ENCODE data around the gene ARHGAP27.

Gene ARHGAP27

DNA sequence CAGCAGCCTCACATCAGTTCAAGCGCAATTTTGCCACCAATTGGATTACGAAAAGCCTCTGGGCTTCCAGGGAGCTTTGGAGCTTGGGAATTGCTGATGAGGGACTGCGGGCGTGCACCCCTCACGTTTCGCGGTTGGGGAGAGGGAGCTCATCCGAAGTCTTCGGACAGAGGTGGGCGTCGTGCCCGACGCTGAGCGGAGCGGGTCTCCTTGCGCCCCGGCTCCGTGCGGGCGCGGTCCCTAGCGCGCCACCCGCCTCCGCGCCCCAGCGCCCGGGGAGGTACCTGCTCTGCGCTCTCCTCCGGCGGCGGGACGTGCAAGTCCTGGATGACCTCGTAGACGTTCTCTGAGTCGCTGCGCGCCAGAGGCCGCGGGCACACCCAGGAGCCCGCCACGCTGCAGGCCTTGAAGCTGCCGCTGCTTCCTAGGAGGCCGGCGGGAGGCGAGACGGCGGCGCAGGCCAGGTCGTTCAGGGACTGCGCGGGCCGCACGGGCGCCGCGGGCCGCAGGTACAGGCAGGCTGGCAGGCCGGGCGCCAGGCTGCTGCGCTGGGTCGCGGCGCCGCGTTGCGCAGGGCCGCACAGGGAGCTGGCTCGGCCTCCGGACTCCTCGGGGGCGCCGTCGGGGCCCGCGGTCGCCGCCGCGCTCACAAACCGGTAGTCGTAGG, 3.2 kb downstream of the ARHGAP27 start:
- no peak for DNase-seq

DNA sequence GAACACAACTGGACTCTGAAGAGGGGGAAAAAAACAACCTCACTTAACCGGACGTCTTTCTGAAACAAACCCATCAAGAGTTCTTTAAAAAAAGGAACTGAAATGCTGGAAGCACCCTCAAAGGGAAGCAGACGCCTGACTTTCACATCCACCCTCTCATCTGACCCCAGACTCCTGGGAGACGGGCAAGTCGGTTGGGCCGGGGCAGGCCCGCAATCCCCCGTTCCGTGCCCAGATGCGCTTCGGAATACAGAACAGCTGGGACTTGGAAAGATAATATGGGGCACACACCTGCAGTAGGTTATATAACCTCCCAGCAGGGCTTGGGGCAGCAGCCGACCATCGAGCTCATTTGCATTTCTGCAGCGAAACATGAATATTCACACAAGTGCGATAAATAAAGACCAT, 3.7 kb downstream of the ARHGAP27 start:
- peak; percentile 77 for DNase-seq

DNA sequence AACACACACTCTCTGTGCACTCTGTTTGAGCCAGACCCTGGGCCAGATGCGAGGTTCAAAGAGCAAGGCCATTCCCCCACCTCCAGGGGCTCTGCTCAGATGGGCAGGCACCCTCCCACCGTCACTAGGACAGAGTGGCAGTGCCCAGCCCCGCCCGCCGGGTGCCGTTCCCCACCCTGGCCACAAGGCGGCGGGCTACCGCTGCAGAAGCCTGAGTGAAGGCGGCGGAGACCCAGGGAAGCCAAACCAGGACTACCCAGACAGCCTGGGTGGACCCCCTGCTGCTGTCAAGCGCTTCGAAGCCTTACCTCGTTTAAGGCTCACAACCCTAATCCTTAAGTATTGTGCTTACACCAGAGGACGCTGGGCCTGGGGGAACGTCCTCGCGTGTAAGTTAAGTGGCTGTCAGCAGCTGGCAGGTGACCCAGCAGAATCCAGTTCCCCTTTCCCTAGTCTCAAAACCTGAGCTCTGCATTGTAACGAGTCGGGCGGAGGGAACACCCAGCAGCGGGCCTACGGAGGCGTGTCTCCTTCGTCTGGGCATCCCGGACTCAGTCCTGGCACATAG, 4.5 kb downstream of the ARHGAP27 start:
- peak; percentile 88 for DNase-seq

DNA sequence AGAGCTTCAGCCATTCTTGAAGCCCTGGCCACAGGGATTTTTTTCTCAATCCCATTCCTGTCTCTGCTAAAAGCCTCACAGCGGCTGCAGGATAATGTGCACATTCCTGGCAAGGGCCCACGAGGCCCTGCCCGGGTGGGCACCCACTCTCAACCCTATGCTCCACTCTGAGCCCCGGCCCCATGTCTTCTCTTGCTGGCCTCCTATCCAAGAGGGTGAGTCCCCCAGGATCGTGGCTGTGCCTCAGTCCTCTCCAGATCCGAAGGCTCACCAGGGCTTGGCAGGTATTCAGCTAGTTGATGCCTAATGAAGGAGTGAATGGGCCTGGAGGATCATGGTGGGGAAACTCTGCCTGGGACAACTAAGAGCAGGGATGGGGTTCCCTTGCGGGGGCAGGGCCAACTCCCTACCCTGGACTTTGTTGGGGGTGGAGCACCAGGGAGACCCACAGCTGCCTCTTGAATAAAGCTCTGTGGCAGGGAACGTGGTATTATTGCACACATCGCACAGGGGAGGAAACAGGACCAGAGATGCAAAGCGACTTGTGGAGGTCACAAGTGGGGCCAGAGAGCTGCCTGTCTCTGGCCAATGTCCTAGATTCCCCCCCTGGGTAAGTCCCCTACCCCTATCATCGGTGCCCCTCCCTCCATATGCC, 5.4 kb downstream of the ARHGAP27 start:
- DNase-seq = no peak

DNA sequence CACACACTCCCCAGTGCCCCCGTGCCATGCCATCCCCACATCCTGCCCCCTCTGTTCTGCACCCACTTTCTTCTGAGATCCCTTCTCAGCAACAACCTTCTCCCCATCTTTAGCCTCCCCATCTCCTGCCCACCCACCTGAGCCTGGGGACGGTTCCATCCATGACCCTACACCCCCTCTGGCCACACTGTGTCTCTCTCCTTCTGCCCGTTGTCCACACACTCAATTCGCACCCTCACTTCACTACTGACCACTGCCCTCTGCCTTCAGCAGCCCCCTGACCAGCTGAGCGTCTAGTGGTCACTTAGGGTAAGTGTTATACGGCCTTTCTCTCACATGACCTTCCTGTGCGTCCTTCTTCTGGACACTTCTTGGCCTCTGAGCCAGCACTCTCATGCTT, 6.1 kb downstream of the ARHGAP27 start:
- no peak for DNase-seq

DNA sequence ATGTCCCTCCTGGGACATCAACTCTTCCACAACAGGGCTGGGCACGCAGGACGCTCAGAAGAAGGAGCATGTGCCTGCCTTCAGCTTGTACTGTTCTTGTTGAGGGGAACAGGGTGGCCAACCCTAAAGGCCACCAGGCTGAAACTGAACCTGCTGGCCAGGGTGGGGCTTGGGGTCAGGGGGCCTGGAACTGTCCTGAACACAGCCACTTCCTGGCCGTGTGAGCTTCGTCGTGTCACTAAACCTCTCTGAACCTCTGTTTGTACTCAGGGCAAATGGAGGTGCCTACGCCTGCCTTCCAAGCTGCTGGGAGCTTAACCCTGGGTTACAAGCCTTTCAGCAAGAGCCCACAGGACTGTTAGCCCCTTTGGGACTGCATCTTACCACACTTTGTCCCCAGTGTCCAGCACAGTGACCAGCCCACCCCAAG, 6.7 kb downstream of the ARHGAP27 start:
- DNase-seq = no peak

DNA sequence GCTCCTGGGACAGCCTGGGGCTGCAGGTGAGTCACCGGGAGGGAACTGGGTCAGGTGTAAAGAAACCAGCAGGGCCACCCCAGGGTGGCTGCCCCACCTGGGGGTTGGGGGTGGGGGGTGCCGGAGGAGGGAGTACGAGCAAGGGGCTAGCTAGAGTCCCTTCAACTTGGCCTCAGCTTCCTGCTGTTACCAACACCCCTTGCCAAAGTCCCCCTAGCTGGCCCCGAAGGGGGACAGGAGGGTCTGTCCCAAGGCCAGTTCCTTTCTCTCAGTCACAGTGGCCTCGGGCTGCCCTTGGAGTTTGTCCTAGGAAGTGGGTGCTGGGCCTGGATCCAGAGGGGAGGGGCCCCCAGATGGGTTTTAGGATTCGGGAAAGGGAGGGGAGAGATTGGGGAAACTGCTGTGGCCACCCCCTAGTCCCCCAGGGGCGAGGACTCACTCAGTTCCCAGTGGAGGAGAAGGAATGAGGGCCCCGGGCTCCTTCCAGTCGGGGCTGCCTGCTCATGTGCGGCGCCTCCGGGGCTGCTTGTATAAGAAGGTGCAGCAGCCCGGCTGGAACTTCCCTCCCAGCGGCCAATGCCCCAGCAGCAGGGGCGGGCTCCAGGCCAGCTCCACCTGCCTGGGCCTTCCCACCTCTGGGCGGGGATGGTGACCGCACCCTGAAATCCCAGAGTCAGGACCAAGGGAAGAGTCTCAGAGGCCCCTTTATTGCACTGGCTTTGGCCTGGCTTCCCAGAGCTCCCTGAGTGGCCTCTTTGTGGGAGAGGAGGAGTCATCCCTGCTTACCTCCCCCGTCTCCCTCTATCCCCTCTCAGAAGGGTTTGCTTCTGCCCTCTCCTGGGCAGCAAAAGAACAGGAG, 7.3 kb downstream of the ARHGAP27 start:
- DNase-seq = peak; percentile 77

DNA sequence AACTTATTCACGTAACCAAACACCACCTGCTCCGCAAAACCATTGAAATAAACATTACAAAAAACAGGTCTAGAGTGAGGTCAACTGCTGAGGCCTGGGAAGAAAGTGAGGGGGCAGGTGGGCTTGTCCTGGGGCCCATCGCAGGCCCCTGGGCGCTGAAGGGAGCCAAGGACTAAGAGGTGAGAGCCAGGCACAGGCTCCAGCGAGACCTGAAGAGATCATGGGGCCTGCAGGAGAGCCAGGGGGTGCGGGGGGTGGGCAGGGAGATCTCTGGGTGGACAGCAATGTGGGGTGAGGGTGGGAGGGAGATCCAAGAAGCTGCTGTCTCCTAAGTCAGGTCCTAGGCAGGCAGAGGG, 7.9 kb downstream of the ARHGAP27 start:
- DNase-seq = no peak

DNA sequence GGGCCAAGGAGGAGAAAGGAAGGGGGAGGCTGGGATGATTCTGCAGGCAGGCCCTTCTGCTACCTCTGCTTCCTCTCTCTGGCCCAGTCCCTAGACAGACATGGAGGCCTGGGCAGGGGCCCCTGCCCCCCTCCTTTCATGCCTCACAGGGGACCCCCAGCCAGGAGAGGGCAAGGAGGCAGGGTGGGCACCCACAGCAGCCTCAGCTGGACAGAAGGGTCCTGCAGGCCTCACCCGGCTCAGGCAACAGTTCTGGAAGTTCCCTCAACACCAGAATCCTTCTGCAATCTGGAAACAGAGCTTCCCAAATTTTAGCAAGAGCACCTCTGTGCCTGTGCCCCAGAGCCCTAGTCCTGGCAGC, 8.7 kb downstream of the ARHGAP27 start:
- DNase-seq = no peak

DNA sequence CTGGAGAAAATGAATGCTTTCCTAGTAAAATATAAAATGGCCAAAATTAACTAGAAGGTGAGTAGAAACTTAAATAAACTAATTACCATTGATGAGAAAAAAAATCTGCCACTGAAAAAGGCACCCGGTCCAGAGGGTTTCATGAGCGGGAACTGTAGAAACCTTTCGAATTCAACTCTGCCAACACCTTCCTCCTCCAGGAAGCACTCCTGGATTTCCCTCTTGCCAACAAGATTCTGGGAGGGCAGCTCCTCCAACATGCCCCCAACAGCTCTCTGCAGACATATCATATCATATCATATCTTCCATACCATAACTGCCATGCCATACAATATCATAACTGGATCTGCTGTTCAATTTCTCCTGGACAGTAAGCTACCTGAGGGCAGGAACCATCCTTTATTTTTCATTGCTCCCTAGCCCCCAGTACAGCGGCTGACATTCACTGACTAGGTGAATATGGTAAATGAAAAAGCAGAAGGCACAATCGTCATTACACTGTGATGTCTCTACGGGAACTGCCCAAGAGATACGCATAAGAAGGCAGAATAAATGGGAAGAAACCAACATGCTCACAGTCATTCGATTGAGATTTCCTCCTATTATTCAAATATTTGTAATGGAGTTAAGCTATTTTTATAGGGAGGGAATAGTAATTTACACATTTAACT, 9.2 kb downstream of the ARHGAP27 start:
- DNase-seq = no peak

DNA sequence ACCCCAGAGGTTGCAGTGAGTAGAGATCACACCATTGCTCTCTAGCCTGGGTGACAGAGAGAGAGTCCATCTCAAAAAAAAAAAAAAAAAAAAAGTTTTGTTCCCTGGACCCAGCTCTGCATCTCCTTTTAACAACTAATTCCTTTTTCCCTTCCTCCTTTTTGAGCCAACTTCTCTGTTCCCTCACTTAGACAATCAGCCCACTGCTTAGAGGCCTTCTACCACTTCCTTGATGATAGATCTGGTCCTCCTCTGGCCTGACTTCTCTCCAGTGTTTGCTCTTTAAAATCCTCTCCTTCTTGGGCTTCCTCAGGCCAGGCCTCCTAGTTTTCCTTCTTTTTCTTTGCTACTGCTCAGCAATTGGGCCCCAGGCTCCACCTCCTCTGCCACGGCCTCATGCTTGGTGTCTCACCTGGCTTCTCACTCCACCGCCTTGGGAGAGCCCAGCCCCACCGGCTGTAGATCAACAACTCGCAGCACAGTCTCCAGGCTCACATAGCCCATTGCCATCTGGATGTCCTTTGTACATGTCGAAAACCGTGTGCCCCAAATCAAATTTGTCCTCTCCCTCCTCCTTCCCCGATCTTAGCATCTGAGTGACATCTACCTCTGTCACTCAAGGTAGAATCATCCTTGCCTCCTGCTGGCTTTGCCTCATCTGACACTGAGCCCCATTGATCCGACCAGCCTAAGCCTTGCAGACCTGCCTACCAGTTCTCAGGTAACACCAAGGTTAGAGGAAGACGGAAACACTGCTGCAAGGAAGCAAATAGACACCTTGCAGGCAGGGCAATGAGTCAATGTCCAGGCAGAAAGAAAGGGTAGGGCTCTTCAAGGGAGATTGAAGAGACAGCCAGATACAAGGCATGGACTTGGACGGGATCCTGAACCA, 17.4 kb downstream of the ARHGAP27 start:
- no peak for DNase-seq

DNA sequence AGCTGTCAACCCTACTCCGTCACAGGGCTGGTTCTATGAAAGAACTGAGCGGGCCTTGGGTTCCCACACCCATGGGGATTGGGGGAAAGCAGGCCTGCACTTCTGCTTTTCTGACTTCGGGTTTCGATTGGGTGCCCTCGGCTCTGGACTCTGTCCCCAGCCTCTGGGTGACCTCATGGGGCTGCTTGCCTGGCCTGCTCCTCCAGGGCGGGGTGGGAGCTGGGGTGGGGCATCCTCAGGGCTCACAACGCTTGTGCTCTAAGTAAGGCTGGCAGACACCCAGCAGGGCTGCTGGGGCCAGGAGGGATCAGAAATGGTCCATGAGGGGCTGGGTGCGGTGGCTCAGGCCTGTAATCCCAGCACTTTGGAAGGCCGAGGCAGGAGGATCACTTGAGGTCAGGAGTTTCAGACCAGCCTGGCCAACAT, 19.2 kb downstream of the ARHGAP27 start:
- peak; percentile 18 for DNase-seq

DNA sequence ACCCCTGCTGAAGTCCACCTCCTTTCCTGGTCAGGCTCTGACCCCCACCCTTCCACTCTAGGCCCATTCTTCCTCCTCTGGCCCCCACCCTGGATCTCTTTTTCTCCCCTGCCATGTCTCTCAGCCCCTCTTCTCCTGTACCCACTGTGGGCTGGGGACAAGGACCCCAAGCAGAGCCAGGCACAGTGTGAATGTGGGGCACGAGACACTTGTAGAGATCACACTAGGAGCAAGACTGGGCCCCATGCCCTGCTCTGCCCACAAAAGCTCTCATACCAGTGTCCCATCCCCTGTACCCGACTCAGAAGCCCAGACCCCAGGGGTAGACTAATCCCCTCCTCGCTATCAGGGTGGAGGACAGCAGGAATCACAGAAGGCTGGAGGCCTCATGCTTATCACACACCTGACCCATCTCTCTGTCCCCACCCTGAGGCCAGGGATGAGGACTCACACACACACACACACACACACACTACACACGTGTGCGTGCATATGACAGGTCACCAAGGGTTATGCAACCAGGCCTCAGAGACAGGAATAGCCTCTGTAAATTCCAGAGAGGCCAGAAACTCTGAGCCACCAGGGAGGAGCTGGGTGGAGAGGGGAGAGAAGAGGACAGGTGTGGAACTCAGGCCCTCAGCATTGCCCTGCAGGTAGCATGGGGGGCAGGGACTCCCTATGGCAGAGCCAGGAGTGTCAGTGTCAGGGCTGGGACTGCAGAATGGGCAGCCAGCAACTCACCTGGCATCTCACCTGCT, 21.1 kb downstream of the ARHGAP27 start:
- DNase-seq = no peak

DNA sequence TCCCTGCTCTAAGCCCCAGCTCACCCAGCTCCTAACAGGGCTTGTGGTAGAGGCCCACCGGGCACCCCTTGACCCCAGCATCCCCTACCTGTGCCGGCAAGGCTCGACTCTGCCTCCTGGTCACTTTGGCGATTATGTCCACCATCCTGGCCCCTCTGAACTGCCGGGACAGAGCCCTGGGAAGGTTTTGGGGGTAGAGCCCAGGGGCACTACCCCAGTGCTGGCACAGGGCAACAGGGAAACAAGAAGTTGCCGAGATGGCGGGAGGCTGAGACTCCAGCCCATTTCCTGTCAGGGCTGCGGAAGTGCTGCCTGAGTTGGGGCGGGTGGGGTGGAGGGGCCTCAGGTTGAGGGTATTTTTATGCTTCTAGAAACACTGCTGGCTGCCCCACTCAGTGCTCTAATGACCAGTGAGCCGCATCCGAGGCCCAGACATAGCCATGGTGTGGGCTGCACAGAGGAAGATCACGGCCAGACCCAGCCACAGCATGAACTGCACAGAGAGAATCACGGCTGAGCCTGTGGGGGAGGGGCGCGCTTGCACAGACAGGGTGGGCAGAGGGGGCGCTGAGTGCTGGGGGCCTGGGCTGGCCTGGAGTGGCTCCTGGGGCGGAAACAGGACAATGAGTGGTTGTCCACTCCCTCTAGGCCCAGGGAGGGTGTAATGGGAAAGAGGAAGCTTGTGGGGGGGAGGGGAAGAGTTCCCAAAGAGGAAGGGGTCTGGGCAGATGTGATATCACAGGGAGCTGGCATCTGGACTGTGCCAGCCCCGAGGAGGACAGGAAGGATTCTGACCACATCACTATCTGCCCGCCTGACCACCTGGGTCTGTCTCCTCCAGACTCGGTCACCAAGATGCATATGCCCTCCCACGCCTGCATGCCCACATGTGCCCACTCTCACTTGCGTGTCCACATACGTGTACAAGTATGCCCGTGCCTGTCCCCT, 22.3 kb downstream of the ARHGAP27 start:
- peak; percentile 36 for DNase-seq

DNA sequence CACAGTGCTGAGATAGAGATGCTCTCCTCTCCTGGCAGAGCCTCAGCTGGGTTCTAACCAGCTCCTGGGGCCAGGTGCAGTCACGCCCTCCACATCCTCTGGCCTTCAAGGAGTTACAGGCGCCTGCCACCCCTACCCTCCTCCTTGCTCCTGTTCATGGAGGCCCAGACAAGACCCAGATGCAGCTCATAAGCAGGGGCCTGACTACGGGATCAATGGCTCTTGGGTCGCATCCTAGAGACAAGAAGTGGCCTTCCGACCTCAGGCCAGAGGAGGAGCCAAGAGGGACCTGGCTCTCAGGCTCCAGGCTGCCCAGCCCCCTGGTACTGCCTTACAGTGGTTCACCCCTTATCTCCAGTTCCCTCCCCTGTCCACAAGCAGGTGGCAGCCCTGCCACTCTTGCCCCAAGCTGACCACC, 23.0 kb downstream of the ARHGAP27 start:
- DNase-seq = peak; percentile 37

DNA sequence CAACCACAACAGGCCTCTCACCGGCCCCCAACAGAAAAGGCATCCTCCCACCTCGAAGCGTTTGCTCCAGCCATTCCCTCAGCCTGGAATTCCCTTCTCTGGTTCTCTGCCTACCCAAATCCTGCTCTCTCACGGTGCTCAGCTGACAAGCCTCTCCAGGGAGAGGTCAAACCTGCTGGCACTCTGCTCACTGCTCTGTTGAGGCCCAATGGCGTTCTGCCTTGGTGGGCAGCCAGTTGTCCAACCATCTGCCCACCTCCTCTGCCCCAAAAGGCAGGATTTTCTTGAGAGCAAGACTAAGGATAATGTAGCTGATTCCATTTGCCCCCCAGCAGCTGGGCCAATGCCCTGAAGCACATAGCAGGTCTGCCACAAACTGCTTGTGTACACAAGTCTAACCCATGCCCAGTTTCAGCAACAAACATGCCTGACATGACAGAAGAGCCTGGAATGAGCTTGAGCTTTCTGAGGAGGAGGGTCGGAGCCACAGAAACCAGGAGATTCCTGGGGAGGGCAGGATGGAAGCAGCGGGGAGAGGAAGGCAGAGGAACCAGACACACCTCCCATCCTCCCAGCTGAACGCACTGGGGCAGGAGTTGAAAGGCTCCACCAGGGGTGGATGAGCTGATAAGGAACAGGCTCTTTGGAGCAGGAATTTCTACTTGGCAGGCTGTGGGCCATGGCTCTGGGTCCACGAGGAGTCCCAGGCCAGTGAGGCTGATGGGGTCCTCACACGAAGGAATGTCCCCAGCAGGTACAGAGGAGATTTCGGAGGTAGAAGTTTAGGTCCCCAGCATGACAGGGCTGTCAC, 23.9 kb downstream of the ARHGAP27 start:
- DNase-seq = no peak

DNA sequence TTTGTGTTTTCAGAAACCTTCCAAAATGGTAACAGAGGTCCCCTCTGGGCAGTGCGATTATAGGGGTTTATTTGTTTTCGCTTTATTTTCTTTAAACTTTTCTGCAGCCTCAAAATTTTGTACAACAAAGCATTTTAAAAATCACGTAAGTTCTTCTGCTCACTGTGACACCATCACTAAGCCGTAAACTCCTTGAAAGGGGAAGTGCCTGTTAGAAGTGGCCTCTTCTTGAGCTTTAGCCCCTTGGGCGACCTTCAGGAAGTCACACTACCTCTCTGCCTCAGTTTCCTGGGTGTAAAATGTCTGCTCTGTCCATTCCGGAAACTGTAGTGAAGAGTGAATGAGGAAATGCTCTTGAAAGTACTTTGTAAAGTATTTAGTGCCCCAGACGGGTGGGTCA, 26.6 kb downstream of the ARHGAP27 start:
- no peak for DNase-seq

DNA sequence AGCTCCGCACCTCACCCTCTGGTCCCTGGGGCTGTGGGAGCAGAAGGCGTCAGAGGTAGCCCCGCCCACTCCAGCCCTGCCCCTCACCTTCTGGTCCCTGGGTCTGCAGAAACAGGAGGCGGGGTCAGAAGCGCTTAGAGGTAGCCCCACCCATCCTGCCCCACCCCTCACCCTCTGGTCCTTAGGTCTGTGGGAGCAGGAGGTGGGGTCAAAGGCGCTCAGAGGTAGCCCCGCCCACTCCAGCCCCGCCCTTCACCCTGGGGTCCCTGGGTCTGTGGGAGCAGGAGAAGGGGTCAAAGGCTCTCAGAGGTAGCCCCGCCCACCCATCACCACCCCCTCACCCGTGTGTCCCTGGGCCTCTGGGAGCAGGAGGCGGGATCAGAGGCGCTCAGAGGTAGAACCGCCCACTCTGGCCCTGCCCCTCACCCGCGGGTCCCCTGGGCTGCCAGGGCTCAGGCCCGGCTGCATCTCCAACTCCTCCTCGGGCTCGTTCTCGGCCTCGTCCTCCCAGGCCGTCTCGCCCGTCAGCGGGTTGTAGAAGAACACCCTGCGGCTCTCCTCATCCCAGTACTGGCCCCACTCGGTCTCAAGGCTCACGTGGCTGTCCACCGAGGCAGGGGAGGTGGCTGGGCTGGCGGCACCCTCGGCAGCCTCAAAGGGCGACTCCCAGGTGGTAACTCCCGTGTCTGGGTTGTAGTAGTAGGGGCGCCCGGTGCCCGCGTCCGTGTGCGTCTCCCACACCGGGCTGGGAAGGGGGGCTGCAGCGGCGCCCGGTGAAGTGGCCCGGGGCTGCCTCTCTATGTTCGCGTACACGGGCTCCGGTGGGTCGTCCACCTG, 27.2 kb downstream of the ARHGAP27 start:
- no peak for DNase-seq
